ENCODE results near the gene ACSM6.

Gene ACSM6

DNA sequence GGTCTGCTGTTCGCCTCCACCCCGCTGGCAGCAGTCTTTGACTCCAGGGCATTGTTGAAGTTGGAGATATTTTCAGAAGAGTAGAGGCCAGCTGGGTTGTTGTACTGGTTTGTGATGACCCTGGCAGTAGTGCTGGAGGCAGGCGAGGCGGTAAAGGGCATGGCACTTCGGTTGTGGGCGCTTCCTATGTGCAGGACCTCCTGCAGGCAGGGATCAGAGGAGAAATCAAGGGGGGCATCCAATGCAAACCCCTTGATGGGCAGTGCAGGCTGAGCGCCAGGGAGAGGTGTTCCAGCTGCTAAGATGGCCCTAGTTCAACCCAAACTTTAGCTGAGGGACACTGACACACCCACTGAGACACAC lies 69.8 kb downstream of the ACSM6 start:
- Mint-ChIP-seq H3K27me3 (ENCODE audit: low read depth) (no peaks in the 10 kb centered on the region), H3K9me3 (no peaks in the 10 kb centered on the region), H3K36me3 (ENCODE audit: low read depth) (peaks cover 20% of the 10 kb centered on the region), H3K27ac (peak overlapping the region in 1 of 3 experiments; percentile 76), H3K4me1 (peaks cover 25% of the 10 kb centered on the region), H3K4me3 (no peak overlapping the region)
- TF ChIP-seq, protein P1, sequence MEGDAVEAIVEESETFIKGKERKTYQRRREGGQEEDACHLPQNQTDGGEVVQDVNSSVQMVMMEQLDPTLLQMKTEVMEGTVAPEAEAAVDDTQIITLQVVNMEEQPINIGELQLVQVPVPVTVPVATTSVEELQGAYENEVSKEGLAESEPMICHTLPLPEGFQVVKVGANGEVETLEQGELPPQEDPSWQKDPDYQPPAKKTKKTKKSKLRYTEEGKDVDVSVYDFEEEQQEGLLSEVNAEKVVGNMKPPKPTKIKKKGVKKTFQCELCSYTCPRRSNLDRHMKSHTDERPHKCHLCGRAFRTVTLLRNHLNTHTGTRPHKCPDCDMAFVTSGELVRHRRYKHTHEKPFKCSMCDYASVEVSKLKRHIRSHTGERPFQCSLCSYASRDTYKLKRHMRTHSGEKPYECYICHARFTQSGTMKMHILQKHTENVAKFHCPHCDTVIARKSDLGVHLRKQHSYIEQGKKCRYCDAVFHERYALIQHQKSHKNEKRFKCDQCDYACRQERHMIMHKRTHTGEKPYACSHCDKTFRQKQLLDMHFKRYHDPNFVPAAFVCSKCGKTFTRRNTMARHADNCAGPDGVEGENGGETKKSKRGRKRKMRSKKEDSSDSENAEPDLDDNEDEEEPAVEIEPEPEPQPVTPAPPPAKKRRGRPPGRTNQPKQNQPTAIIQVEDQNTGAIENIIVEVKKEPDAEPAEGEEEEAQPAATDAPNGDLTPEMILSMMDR (IDR thresholded peaks at IDR 0.05; ENCODE audit: unreplicated experiment in 3 of 3), result no peak

DNA sequence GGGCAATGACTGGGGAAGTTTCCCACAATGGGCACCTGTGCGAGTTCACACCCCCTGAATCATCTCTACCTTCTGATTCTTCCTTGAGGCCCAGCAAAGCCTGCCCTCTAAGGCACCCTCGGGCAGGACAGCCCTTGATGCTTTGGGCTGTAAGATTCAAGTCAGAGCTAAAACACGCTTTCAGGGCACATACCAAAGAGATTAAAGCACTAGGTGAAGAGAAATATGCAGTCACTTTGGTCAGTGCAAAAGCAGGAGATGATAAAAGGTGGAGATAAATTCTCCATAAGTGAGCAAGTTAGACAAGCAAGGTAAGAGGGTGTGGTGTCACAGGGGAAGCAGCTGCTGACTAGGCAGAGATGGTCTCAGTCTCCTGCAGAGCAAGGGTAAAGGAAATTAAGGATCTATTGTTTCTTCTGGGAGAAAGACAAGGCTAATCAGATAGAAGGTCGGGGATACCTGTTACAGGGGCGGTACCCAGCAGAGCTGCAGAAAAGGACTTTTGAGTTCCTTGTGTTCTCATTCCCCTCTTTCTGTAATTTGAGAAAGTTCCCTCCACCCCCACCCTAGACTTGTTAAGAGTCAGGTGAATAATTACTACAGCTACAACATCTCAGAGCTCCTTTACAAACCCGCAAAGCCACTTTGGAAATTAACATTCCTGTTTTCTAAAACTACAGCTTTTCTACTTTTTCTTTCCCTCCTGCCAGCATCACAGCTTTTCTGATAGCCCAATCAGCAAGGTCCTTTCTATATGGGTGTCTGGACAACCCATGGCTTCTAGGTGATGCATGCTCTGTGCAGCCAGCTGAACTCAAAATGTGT lies 70.4 kb downstream of the ACSM6 start:
- H3K4me3 Mint-ChIP-seq, result no peak overlapping the region
- H3K27me3 Mint-ChIP-seq (ENCODE audit: low read depth), result no peaks in the 10 kb centered on the region
- TF ChIP-seq, protein P1 (IDR thresholded peaks at IDR 0.05; ENCODE audit: unreplicated experiment in 3 of 3), result no peak
- H3K9me3 Mint-ChIP-seq, result no peaks in the 10 kb centered on the region
- H3K4me1 Mint-ChIP-seq, result peaks cover 27% of the 10 kb centered on the region
- peaks cover 19% of the 10 kb centered on the region for H3K36me3 Mint-ChIP-seq (ENCODE audit: low read depth)
- H3K27ac Mint-ChIP-seq, result peak overlapping the region in 2 of 3 experiments; percentile 54 to 59

DNA sequence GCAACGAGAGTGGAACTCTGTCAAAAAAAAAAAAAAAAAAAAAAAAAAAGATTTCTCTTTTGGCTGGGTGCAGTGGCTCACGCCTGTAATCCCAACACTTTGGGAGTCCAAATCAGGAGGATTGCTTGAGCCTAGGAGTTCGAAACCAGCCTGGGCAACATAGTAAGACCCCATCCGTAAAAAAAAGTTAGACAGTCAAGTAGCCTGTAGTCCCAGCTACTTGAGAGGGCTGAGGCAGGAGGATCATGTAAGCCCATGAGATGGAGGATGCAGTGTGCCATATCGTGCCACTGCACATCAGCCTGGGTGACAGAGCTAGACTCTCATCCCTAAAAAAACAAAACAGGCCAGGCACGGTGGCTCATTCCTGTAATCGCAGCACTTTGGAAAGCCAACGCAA lies 71.5 kb downstream of the ACSM6 start:
- TF ChIP-seq, protein P1 (IDR thresholded peaks at IDR 0.05; ENCODE audit: unreplicated experiment in 3 of 3), result no peak
- H3K4me1 Mint-ChIP-seq, result peaks cover 24% of the 10 kb centered on the region
- H3K4me3 Mint-ChIP-seq, result no peak overlapping the region
- H3K27me3 Mint-ChIP-seq (ENCODE audit: low read depth), result no peaks in the 10 kb centered on the region
- H3K9me3 Mint-ChIP-seq, result no peaks in the 10 kb centered on the region
- H3K36me3 Mint-ChIP-seq (ENCODE audit: low read depth), result peaks cover 14% of the 10 kb centered on the region
- H3K27ac Mint-ChIP-seq, result no peak overlapping the region

DNA sequence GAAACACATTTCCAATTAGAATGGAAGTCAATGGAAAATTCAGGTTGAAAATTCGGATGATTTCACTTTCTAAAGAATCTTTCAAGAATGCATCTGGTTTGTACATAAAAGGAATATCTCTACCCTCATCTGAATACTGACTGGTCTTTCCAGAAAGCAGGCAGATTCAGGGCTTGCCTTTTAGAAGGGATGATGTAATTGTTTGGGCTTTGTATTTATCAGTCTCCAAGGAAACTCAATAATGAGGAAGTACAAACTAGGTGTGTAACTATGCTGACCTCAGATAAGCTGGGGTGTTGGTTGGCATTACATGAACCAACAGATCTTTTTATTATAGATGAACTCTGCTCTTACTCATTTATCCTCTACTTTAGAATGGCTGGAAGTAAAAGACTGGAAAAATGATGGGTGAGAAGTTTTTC lies 72.6 kb downstream of the ACSM6 start:
- TF ChIP-seq, protein P1 (IDR thresholded peaks at IDR 0.05; ENCODE audit: unreplicated experiment in 3 of 3), result no peak
- Mint-ChIP-seq H3K4me1 (peaks cover 18% of the 10 kb centered on the region), H3K27me3 (ENCODE audit: low read depth) (no peaks in the 10 kb centered on the region), H3K9me3 (no peaks in the 10 kb centered on the region), H3K4me3 (no peak overlapping the region), H3K27ac (peak overlapping the region; percentile 49 to 71 (median 65)), H3K36me3 (ENCODE audit: low read depth) (peaks cover 14% of the 10 kb centered on the region)

DNA sequence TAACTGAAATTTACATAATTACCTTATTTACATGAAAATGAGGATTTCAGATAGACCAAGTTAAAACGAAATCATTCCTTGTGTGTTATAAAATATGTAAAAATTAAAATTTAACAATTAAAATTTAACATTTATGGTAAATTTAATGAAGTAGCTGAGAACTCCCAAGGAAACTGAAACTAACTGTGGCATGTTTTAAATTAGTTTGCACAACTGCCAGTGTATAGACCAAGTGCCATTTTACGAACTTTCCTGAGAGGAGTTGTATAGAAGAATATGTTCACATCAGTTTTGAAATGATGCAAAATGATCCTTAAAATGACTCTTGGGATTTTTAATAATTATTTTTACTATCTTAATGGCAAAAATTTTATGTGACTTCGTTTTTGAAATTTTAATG lies 73.2 kb downstream of the ACSM6 start:
- Mint-ChIP-seq H3K4me3 (no peak overlapping the region), H3K27ac (no peak overlapping the region), H3K4me1 (peaks cover 18% of the 10 kb centered on the region), H3K9me3 (no peaks in the 10 kb centered on the region), H3K27me3 (ENCODE audit: low read depth) (no peaks in the 10 kb centered on the region), H3K36me3 (ENCODE audit: low read depth) (peaks cover 14% of the 10 kb centered on the region)
- TF ChIP-seq, protein P1 (IDR thresholded peaks at IDR 0.05; ENCODE audit: unreplicated experiment in 3 of 3), result no peak

DNA sequence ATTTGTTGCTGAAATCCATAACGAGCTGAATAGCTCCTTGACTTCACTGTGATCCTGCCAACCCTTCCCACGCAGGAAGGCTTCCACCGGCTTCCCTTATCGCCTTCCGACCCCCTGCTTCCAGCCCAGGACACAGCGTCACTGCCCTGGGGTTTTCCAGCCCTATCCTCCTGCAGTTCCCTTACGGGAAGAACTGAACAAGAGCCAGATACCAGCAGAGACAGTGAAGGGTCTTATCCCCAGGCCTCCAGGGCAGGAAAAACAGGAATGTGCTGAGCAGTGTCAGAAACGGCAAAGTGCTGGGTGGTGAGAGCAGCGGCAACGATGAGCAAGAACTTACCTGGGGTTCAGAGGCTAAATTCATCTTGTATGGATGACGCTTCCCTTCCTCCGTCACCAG lies 74.4 kb downstream of the ACSM6 start:
- no peaks in the 10 kb centered on the region for H3K9me3 Mint-ChIP-seq
- no peaks in the 10 kb centered on the region for H3K27me3 Mint-ChIP-seq (ENCODE audit: low read depth)
- H3K27ac Mint-ChIP-seq, result peak overlapping the region; percentile 63 to 77 (median 72)
- H3K4me3 Mint-ChIP-seq, result no peak overlapping the region
- TF ChIP-seq, protein P1 (IDR thresholded peaks at IDR 0.05; ENCODE audit: unreplicated experiment in 3 of 3), result no peak
- H3K36me3 Mint-ChIP-seq (ENCODE audit: low read depth), result peaks cover 9% of the 10 kb centered on the region
- H3K4me1 Mint-ChIP-seq, result peaks cover 19% of the 10 kb centered on the region
